ENCODE data around the gene OR2J2.
"Not testable (repeated sequence)": the region's sequence is repeated elsewhere in the genome, so short reads cannot be mapped to it uniquely, and the experiment has no call there.

OR2J2 gene

GRCh38 chr6:29170607-29171006, at the start of gene OR2J2:
Gene OR2J2, plus strand, starts transcription at chr6:29170907. Its CDS starts 2,729 bp downstream, at chr6:29173636.
- not testable (repeated sequence) for H3K27ac ChIP-seq

- TF ChIP-seq, protein P1, sequence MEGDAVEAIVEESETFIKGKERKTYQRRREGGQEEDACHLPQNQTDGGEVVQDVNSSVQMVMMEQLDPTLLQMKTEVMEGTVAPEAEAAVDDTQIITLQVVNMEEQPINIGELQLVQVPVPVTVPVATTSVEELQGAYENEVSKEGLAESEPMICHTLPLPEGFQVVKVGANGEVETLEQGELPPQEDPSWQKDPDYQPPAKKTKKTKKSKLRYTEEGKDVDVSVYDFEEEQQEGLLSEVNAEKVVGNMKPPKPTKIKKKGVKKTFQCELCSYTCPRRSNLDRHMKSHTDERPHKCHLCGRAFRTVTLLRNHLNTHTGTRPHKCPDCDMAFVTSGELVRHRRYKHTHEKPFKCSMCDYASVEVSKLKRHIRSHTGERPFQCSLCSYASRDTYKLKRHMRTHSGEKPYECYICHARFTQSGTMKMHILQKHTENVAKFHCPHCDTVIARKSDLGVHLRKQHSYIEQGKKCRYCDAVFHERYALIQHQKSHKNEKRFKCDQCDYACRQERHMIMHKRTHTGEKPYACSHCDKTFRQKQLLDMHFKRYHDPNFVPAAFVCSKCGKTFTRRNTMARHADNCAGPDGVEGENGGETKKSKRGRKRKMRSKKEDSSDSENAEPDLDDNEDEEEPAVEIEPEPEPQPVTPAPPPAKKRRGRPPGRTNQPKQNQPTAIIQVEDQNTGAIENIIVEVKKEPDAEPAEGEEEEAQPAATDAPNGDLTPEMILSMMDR (conservative IDR thresholded peaks at IDR 0.05), result no peak
- no peak overlapping the region for H3K27ac ChIP-seq
These were observed 41.2 kb upstream of the OR2J2 start for GRCh38 chr6:29129326-29130012.

- TF ChIP-seq, protein P1 (conservative IDR thresholded peaks at IDR 0.05), result no peak
- no peak overlapping the region for H3K27ac ChIP-seq
These were observed 40.1 kb upstream of the OR2J2 start for GRCh38 chr6:29130644-29131043.

DNA sequence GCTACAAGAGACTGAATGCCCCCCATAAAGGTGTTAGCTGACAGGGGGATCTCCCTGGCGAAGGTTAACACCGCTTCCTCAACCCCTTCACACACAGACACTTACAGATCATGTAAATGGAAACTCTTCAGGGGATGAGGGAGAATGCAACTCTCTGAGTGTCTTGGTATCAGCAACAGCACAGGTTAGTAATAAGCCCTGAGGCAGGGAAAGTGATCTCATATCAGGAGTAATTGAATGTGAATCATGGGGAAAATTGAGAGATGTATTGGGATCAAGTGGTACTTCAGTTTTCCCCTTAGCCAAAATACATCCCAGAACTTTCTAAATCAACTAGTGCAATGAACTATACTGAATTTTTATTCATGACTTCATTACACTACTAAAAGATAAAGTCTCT, 39.0 kb upstream of the OR2J2 start:
- TF ChIP-seq, protein P1 (conservative IDR thresholded peaks at IDR 0.05), result no peak
- no peak overlapping the region for H3K27ac ChIP-seq

DNA sequence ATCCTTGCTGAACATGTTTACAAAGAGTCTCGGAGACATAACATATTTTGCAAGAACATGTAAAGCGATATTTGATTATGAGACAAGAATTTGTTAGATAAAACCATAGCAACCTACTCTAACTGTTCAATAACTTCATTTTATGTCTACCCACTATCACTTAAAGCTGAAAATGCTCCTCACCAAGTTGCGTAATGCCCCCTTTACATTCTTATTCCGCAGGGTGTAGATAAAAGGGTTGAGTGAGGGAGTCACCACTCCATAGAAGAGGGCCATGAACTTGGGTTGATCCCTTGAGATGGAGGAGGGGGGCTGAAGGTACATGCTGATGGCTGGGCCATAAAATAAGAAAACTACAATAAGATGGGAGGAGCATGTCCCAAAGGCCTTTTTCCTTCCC, 33.0 kb upstream of the OR2J2 start:
- H3K27ac ChIP-seq, result no peak overlapping the region
- TF ChIP-seq, protein P1 (conservative IDR thresholded peaks at IDR 0.05), result no peak

DNA sequence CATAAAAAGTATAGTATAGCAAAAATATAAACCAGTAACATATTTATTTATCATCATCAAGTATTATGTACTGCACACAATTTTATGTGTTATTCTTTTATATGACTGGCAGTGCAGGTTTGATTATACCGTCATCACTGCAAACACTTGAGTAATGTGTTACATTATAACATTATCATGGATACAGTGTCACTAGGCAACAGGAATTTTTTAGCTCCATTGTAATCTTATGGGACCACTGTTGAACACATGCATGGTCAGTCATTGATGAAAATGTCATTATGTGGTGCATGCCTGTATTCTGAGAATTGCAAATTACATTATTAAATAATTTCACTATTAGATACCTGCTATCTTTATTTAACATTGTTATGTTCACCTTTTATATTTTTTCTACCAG, 29.1 kb upstream of the OR2J2 start:
- TF ChIP-seq, protein P1 (conservative IDR thresholded peaks at IDR 0.05), result no peak

DNA sequence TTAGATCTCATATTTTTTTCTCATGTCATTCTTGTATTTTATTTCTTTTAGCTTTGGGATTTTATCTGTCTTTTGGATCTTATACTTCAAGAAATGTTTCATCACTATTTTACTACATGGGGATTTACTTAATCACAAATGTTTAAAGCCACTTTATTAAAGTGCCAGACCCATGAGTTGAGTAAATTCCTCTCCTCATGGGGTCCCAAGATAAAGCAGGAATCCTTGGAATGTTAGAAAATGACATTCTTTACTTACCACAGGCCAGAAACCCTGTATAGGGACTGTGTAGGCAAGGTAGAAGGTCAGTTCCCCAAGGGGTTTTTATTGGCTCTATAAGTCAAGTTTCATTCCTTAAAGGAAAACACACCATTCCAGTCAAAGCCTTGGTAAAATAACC, 28.4 kb upstream of the OR2J2 start:
- H3K27ac ChIP-seq, result no peak overlapping the region
- TF ChIP-seq, protein P1 (conservative IDR thresholded peaks at IDR 0.05), result no peak

More for the DNA sequence above, 29.1 kb upstream of the OR2J2 start:
- no peak overlapping the region for H3K27ac ChIP-seq

DNA sequence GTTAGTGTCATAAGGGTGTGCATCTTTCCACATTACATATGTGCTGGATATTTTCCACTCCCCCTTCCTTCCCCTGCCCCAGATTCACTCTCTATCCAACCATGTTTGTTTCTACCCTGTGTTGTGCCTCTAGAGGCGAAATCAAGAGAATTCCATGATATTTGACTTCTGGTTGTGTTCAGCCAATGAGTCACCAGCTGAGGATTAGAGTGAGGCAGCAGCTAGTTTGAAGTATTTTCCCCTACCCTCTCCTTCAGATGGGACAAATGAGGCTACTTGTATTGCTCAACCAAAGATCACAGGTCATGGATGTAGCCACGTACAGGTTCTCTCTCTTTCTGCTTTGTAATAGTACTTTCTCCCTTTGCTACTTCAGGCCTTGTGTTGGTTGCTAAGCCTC, 24.5 kb upstream of the OR2J2 start:
- TF ChIP-seq, protein P1 (conservative IDR thresholded peaks at IDR 0.05), result no peak
- H3K27ac ChIP-seq, result no peak overlapping the region
